ENCODE results near the gene FAM227B.

The FAM227B gene

DNA sequence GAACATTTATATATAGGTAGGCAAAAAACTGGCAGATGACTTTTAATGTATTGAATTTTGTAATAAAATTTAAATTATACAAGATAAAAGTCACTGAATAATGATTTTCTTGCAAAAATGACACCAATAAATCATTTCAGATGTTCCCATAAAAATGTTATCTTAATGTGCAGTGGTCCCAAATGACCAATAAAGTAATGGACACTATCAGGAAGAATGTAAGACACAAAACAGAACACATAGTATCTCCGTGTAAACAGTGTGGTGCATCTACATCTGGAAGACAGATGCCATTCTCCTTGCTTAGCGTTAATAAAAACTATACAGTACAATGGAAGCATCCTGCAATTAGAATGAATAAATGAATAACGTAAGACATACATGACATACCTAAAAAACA, 156.1 kb downstream of the FAM227B start:
- FAIRE-seq (no peak), DNase-seq (ENCODE audit: insufficient read length, low spot score) (no peak)
- TF ChIP-seq POLR2A (IDR thresholded peaks at IDR 0.05; ENCODE audit: low read depth, low read length) = no peak

DNA sequence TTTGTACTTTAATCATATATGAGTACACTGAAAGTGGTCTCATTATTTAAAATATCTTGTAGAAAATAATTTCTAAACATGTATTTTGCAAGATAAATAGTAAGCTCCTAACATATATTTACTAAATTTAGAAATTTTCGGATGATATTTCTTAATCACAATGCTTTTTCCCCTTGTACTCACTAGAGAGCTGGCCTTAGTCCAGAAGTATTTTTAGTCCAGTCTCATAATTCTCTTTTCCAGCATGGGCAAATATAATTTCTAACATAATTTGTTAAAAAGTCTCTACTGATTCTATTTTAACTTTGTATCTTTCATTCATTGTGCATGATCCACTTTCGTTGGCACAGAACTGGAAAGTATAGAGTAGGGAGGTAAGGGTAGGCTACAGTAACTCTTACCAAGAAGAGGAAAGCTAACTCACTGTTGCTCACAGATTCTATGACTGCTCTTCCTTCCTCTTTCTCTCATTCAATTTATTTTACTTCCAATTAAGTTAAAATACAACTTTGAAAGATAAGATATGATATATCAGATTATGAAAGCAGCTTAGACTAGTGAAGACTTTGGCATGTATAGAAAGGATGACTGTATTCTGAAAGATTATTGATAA, 158.3 kb downstream of the FAM227B start:
- FAIRE-seq (no peak), DNase-seq (ENCODE audit: insufficient read length, low spot score) (no peak)
- TF ChIP-seq POLR2A (IDR thresholded peaks at IDR 0.05; ENCODE audit: low read depth, low read length) = no peak

DNA sequence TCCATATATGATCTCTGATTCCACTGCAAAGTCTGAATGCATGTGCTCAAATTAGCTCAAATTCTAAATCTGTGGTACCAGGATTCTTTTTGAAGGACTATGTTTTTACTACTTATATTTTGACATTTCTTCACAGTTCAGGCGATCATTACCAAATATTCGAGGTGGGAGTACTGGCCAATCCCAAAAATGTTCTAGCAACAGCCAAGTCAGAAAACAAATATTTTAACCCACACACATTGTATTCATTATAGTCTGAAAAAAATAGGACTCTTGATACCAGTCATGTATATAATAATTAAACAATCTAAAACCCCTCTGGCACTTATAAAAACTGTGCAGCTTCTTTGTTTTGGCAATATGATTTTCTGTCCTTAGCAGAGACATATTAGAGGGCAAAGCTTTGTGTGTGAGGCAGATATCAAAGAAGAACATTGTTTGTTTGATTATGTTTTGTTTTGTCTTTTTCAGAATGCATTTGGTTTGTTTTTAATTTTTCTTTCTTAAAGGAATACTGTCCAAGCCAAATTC, 160.1 kb downstream of the FAM227B start:
- FAIRE-seq = no peak
- TF ChIP-seq POLR2A (IDR thresholded peaks at IDR 0.05; ENCODE audit: low read depth, low read length) = no peak

DNA sequence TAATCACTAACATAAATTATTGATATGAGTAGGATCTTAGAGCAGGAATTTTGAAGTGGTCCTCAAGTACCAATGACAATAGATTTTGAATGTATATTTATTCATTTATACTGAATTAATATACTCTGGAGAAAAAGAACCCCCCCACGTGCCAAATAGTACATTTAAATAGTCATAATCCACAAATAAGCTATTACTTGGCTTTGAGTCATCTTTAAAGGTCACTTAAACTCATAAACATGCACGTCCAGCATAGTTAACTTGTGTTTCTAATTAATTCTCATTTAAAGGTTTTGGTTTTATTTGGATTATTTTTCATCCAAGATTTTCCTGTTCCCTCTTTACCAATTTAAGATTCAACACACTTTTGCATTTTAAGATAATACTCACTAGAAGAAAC, 162.5 kb downstream of the FAM227B start:
- no peak for FAIRE-seq
- TF ChIP-seq POLR2A (IDR thresholded peaks at IDR 0.05; ENCODE audit: low read depth, low read length) = no peak
- DNase-seq (ENCODE audit: insufficient read length, low spot score) = no peak

More for the DNA sequence above, 160.1 kb downstream of the FAM227B start:
- DNase-seq (ENCODE audit: insufficient read length, low spot score) = no peak

DNA sequence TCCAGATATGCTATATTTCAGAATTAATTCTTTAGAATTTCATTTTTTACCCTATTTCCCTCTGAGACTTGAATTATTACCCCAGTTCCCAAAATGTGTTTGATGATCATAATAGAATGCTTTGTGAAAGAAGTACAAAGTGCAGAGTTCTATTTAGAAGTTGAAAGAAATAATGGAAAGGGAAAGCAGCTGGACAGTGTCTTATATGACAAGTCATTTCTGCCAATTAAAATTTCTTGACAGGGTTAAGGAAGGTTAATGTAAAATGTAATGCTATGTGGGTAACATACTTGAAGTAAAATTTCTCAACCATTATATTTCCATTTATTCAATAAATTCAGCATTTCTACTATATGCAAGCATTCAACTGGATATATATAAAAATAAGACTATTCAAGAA, 164.5 kb downstream of the FAM227B start:
- FAIRE-seq = no peak
- TF ChIP-seq POLR2A (IDR thresholded peaks at IDR 0.05; ENCODE audit: low read depth, low read length) = no peak

DNA sequence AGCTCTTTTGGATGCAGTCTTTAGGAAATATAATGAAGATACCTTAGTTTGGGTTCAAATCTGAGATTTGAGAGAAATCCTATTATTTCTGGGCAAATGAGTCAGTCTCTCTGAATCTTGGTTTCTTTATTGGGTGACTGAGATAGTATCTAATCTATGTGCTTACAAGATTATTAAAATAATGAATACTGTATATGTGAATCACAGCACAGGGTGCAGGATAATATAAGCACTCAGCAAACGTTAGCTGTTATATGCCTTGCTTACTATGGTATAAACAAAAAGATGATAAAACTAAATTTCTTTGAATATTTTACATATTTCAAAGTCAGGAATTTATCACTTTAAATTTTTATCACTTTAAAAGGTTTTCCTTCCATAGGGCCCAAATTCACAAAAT, 168.0 kb downstream of the FAM227B start:
- FAIRE-seq = no peak
- DNase-seq (ENCODE audit: insufficient read length, low spot score) = no peak
- no peak for TF ChIP-seq POLR2A (IDR thresholded peaks at IDR 0.05; ENCODE audit: low read depth, low read length)

More for the DNA sequence above, 164.5 kb downstream of the FAM227B start:
- DNase-seq (ENCODE audit: insufficient read length, low spot score) = no peak

DNA sequence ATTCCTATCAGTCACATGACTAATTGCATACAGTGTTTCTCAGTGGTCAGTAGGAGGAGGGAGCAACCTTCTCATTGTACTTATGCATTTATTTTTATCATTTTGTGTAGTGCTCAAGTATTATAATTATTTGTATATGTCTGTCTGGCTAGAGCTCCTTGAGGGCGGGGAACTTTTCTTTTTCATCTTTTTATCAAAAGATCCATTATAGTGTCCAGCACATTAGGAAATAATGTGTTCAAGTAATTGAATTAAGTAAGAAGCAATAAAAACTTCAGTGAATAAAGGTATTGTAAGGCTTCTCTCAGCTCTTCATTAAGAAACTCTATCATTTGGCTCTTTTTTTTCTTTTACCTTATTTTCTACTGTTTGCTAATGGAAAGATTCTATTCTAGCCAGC, 178.8 kb downstream of the FAM227B start:
- no peak for FAIRE-seq
- no peak for TF ChIP-seq POLR2A (IDR thresholded peaks at IDR 0.05; ENCODE audit: low read depth, low read length)
- DNase-seq (ENCODE audit: insufficient read length, low spot score) = no peak

DNA sequence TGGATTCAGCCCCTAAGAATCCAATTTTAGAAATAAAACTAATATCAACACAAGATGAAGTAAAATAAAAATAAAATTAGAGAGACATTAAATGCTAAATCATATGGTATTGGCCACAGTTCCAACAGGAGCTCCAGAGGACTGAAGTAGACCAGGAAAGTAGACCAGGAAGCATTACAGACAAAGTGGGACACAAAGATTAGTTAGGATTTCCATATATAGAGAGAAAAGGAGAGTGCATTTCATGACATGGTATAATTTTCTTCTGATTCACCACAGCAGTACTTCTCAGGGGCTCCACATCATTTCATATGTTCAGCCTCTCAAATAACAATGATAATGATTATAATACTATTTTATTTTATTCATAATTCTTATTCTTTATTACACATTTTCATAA, 179.3 kb downstream of the FAM227B start:
- no peak for TF ChIP-seq POLR2A (IDR thresholded peaks at IDR 0.05; ENCODE audit: low read depth, low read length)
- FAIRE-seq (no peak), DNase-seq (ENCODE audit: insufficient read length, low spot score) (no peak)

DNA sequence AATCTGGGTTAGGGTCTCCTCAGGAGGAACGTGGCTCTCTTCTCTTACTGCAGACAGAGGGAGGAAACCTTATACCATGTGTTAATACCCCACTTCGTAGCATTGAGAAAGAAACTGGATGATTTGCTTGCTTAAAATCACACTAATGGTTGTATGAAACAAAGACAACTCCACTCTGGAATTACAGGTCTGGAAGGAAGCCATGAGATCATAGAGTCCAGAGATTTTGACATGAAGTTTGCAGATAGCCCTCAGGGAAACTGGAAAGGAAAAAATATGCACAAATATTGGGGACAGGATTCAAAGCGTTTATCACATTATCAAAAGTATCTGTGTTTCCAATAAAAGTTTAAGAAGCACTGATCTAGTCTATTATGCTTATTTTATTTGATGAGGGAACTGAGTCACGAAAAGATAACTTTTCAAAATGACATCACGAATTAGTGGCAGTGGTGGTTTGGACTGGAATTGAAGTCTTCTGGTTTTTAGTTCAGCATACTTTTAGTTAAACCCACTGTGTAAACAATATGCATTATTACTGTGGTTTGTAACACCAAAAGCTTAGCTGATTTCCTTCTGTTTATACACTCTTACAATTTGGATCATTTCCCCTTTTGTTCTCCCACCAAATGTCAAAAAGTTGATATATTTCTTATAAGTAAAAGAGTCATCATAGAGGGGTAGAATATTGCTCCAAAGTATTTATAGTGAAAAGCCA, 180.8 kb downstream of the FAM227B start:
- DNase-seq (ENCODE audit: insufficient read length, low spot score) (no peak), FAIRE-seq (no peak)
- no peak for TF ChIP-seq POLR2A (IDR thresholded peaks at IDR 0.05; ENCODE audit: low read depth, low read length)

DNA sequence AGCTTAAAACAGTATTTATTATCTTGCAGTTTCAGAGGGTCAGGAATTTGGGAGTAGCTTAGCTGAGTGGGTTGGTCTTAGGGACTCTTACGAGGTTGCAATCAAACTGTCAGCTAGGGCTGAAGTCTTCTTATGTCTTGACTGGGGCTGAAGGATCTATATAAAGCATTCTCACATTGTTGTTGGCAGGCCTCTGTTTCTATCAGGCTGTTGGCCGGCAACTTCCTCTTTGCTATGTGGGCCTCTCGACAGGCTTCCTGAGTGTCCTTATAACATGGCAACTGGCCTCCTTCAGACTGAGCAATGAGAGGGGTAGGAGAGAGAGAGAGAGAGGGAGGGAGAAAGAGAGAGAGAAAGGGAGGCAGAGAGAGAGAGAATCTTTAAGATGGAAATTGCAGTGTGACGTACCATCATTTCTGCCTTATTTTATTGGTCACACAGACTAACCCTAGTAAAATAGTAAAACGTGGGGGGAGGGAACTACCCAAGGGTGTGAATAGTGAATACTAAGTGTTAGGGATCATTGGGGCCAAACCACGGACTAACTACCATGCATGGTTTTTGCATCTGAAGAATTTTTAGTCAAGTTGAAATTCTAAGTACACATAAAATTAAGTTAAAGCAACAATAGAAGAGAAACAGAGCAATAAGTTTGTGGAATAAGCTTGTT, 181.5 kb downstream of the FAM227B start:
- no peak for FAIRE-seq
- DNase-seq (ENCODE audit: insufficient read length, low spot score) = no peak
- no peak for TF ChIP-seq POLR2A (IDR thresholded peaks at IDR 0.05; ENCODE audit: low read depth, low read length)

DNA sequence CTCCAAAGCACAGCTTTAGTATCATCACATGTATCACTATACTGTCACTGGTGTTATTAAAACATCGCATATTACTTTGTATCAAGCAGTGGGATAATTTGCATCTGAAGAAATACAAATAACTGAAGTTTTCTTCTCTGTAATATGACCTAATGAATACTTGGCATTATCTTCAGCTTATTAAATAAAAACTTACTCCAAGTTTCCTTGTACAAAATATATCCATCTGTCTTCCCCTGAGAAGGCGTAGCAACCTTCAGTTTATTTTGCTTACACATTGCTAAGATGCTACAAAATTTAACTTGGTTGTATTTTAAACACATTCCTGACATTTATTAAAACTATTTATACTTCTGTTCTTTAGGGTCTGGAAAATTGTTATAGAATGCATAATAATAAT, 183.9 kb downstream of the FAM227B start:
- DNase-seq (ENCODE audit: insufficient read length, low spot score) (no peak), FAIRE-seq (no peak)
- no peak for TF ChIP-seq POLR2A (IDR thresholded peaks at IDR 0.05; ENCODE audit: low read depth, low read length)

DNA sequence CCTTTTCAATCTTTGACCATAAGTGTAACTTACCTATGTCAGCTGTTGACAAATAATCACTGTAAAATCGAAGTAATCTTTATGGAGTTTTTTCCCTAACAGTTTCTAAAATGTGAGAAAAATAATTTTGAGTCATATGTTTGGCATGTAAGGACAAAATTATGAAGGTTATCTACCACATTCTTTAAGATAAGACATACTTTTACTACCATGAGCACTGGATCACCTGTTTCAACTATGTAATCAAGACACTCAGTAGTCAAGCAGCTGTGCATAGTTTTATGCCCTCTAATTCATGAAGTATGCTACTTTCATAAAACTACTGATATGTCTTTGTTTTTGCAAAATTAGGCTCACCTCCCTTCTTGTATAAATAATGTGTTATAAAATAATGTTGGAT, 185.4 kb downstream of the FAM227B start:
- FAIRE-seq = no peak
- no peak for DNase-seq (ENCODE audit: insufficient read length, low spot score)

DNA sequence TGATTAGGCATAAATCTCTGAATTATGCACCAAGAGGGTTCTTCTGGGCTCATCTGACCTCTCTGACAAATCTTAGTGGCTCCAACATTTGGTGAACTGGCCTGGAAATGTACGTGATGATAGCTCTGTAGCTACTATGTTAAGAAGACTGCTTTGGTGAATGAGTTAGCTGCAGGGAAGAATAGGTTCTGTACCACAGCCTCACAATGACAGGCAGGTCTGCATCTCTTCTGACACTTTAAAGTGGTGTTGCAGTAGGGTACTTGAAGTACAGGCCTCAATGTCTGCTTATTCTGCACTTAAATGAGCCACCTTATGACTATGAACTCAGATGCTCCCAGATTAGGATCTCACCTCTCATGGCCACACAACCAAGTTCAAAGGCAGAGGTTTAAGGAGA, 190.6 kb downstream of the FAM227B start:
- DNase-seq (ENCODE audit: insufficient read length, low spot score) (no peak), FAIRE-seq (no peak)
- TF ChIP-seq POLR2A (IDR thresholded peaks at IDR 0.05; ENCODE audit: low read depth, low read length) = no peak

More for the DNA sequence above, 185.4 kb downstream of the FAM227B start:
- TF ChIP-seq POLR2A (IDR thresholded peaks at IDR 0.05; ENCODE audit: low read depth, low read length) = no peak

DNA sequence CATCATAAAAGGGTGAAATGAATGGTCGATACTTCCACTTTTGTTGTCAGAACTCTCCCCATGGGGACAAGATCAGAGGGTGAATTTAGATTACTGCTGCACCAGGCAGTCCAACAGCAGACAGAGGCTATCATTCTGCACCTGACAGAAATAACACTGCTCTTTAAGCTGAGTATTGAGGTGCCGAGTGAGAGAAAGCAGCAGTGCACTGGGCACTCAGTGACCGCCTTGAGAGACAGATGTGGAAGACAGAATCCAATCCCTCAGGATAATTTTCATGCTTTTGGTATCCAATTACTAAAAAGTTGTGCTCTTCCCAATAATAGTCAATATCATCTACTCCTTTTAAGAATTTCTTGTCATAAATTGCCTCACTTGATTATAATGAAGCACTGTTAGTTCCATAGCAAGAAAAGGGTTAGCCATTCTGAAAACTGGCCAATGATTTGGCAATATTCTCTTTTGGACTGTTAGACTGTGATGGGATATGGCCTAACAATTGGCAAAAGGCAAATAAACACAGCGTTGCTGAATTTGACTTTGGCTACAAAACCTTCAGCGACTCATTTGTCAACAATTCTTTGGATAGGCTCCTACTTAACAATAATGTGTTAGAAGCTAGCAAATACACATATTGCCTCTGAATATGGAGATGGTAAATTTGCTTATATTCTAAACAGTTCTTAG, 192.1 kb downstream of the FAM227B start:
- no peak for TF ChIP-seq POLR2A (IDR thresholded peaks at IDR 0.05; ENCODE audit: low read depth, low read length)
- FAIRE-seq (no peak), DNase-seq (ENCODE audit: insufficient read length, low spot score) (no peak)
